OCI-LY7 (cell line): ENCODE results near the gene ZNF679. TPM values are rescaled to one million over a fixed set of nuclear protein-coding genes. Genes with fewer than 3 reads are reported as not detected.
"Not testable (repeated sequence)": the region's sequence is repeated elsewhere in the genome, so short reads cannot be mapped to it uniquely, and the experiment has no call there.

Experiments used
- BruUV-seq: library from RNA; stranded (reverse); fragments of 400-500 nt; replicated peaks from 2 replicates; lab custom pipeline; 2021; lab: Mats Ljungman, UMichigan
- CTCF ChIA-PET: fragments of 300-600 bp; sonication (Branson Sonifier 250); formaldehyde crosslinking; loops from one replicate; lab custom pipeline; 2022; ENCODE audit warnings: antibody characterized with exemption; ENCODE audit not compliant: unreplicated experiment; lab: Charles Lee
- POLR2A ChIA-PET: fragments of 300-600 bp; sonication (Branson Sonifier 250); formaldehyde crosslinking; loops from one replicate; lab custom pipeline; 2022; ENCODE audit warnings: antibody characterized with exemption; lab: Charles Lee
- DNase-seq: peaks from one replicate; pipeline ENCODE4 v3.0.0-alpha.2; 2015; ENCODE audit warnings: low spot score
- H2AFZ ChIP-seq: fragments of 200-600 bp; sonication (generic), shearing (Covaris generic); 2 replicates; pipeline ENCODE4 v1.6.1; 2014; ENCODE audit warnings: mild to moderate bottlenecking, antibody characterized with exemption, low read length, moderate library complexity
- H3K27ac ChIP-seq: fragments of 200-600 bp; sonication (generic); 2 replicates; pipeline ENCODE4 v1.5.1; 2014; ENCODE audit warnings: mixed run types, low read depth, mild to moderate bottlenecking, moderate library complexity, low read length, inconsistent platforms; ENCODE audit not compliant: poor library complexity, severe bottlenecking
- H3K36me3 ChIP-seq: fragments of 200-600 bp; sonication (generic); 2 replicates; pipeline ENCODE4 v1.6.1; 2014; ENCODE audit warnings: mild to moderate bottlenecking, antibody characterized with exemption, low read length, moderate library complexity, mixed read lengths; ENCODE audit not compliant: insufficient read depth
- H3K4me1 ChIP-seq: fragments of 200-600 bp; sonication (generic); 2 replicates; pipeline ENCODE4 v1.5.1; 2014; ENCODE audit warnings: mild to moderate bottlenecking, low read length; ENCODE audit not compliant: insufficient read depth, poor library complexity, severe bottlenecking
- H3K4me2 ChIP-seq: fragments of 200-600 bp; sonication (generic); 2 replicates; pipeline ENCODE4 v1.6.1; 2014; ENCODE audit warnings: mild to moderate bottlenecking, low read length
- H3K4me3 ChIP-seq: fragments of 200-600 bp; sonication (generic); 2 replicates; pipeline ENCODE4 v1.5.1; 2014; ENCODE audit warnings: mild to moderate bottlenecking, low read depth, low read length; ENCODE audit not compliant: poor library complexity, severe bottlenecking
- H3K79me2 ChIP-seq: fragments of 200-600 bp; sonication (generic); 2 replicates; pipeline ENCODE4 v1.6.1; 2016; ENCODE audit warnings: low read depth, mild to moderate bottlenecking, low read length, moderate library complexity, mixed read lengths; ENCODE audit not compliant: insufficient read depth
- H3K9me2 ChIP-seq: fragments of 200-600 bp; sonication (generic); 2 replicates; pipeline ENCODE4 v1.6.1; 2016; ENCODE audit warnings: mild to moderate bottlenecking, low read length, mixed read lengths; ENCODE audit not compliant: insufficient read depth
- H3K9me3 ChIP-seq: fragments of 200-600 bp; sonication (generic); 2 replicates; pipeline ENCODE4 v1.6.1; 2014; ENCODE audit warnings: mild to moderate bottlenecking, mixed run types, low read length, mixed read lengths
- H4K20me1 ChIP-seq: fragments of 200-600 bp; sonication (generic); 2 replicates; pipeline ENCODE4 v1.6.1; 2014; ENCODE audit warnings: mild to moderate bottlenecking, antibody characterized with exemption, low read length, moderate library complexity, mixed read lengths; ENCODE audit not compliant: insufficient read depth
- EZH2phosphoT487 ChIP-seq: fragments of 200-600 bp; sonication (generic); IDR thresholded peaks from 2 replicates; pipeline ENCODE4 v1.6.1; 2018; ENCODE audit warnings: low read depth, borderline replicate concordance, mild to moderate bottlenecking, mixed run types, antibody characterized with exemption, low read length, moderate library complexity, mixed read lengths
- intact Hi-C: fragments of 100-400 bp; cut with micrococcal nuclease; formaldehyde crosslinking; loops from one replicate; pipeline ENCODE4 v1.10.0; 2022; ENCODE audit not compliant: unreplicated experiment
- total RNA-seq, 2 experiments: library from RNA; depleted of rRNA in 1 of 2; stranded (reverse); fragments of >200 nt in 1 of 2; shearing (Covaris generic) in 1 of 2; gene quantifications; 2 replicates each; pipeline ENCODE4 v1.2.3, GENCODE V29; 2014 to 2022
- TF ChIP-seq, protein P1 (sequence below): fragments of 200-600 bp; sonication (generic); conservative IDR thresholded peaks from 2 replicates; pipeline ENCODE4 v1.5.1; 2014; ENCODE audit warnings: mild to moderate bottlenecking, antibody characterized with exemption, low read length, moderate library complexity, mixed read lengths

ZNF679 gene
- total RNA-seq, 2 experiments from 2014 or later: not detected

DNA sequence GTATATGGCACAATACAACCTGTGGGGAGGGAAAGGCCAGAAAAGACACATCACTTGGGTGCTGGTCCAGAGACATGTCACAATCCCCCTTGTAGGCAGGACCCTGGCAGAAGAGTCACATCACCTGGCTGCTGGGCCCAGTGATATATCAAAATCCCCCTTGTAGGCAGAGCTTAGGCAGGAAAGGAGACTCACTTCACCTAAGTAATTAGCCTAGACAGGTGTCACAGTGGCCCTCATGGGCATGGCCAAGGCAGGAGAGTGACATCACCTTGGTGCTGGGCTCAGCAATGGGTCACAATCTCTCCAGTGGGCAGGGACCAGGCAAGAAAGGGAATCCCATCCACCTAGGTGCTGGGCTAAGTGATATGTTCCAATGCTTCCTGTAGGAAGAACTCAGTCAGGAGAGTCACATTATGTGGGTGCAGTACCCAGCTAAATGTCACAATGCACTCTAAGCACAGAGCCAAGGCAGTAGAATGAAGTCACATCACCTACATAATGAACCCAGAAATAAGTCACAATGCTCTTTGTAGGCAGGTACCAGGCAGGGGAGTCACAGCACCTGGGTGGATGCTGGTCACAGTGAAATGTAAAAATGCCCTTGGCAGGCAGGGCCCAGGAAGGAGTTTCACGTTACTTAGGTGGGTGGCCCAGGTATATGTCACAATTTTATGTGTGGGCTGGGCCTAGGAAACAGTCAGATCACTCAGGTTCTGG lies 66.6 kb downstream of the ZNF679 start:
- Histone ChIP-seq H3K79me2 (no peaks in the 10 kb centered on the region), H3K27ac (no peak overlapping the region), H3K4me3 (no peak overlapping the region), H4K20me1 (no peaks in the 10 kb centered on the region), H2AFZ (no peak overlapping the region), H3K36me3 (no peaks in the 10 kb centered on the region), H3K9me3 (no peaks in the 10 kb centered on the region), H3K4me1 (no peaks in the 10 kb centered on the region), H3K9me2 (no peaks in the 10 kb centered on the region), H3K4me2 (no peak overlapping the region)
- DNase-seq: no peak
- BruUV-seq: no TSS peak
- TF ChIP-seq, protein P1, sequence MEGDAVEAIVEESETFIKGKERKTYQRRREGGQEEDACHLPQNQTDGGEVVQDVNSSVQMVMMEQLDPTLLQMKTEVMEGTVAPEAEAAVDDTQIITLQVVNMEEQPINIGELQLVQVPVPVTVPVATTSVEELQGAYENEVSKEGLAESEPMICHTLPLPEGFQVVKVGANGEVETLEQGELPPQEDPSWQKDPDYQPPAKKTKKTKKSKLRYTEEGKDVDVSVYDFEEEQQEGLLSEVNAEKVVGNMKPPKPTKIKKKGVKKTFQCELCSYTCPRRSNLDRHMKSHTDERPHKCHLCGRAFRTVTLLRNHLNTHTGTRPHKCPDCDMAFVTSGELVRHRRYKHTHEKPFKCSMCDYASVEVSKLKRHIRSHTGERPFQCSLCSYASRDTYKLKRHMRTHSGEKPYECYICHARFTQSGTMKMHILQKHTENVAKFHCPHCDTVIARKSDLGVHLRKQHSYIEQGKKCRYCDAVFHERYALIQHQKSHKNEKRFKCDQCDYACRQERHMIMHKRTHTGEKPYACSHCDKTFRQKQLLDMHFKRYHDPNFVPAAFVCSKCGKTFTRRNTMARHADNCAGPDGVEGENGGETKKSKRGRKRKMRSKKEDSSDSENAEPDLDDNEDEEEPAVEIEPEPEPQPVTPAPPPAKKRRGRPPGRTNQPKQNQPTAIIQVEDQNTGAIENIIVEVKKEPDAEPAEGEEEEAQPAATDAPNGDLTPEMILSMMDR: no peak
- no peak for TF ChIP-seq EZH2phosphoT487
- intact Hi-C loops: no loop called here
- ChIA-PET CTCF (no interaction called here), POLR2A (no interaction called here)

DNA sequence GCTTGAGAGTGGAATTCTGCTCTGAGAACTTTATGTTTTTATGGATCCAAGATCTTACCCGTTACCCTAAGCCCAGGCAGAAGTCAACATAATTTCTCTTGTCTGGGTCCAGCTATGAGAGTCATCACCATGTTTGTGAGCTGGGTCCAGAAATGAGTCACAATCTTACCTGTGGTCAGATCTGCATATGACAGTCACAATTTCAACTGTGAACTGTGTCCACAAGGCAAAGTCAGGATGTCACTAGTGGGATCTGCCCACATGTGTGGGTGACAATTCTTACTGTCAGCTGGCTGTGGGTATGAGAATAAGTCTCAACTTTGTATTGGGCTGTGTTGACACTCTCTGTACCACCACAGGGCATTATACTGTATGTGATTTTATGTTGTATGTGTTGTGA lies 69.1 kb downstream of the ZNF679 start:
- H3K79me2 ChIP-seq, H4K20me1 ChIP-seq, intact Hi-C loops, H3K27ac ChIP-seq, H2AFZ ChIP-seq, DNase-seq, H3K36me3 ChIP-seq, H3K4me3 ChIP-seq, H3K9me2 ChIP-seq, CTCF ChIA-PET, POLR2A ChIA-PET, BruUV-seq, H3K4me1 ChIP-seq, H3K4me2 ChIP-seq, H3K9me3 ChIP-seq: not testable (repeated sequence)

DNA sequence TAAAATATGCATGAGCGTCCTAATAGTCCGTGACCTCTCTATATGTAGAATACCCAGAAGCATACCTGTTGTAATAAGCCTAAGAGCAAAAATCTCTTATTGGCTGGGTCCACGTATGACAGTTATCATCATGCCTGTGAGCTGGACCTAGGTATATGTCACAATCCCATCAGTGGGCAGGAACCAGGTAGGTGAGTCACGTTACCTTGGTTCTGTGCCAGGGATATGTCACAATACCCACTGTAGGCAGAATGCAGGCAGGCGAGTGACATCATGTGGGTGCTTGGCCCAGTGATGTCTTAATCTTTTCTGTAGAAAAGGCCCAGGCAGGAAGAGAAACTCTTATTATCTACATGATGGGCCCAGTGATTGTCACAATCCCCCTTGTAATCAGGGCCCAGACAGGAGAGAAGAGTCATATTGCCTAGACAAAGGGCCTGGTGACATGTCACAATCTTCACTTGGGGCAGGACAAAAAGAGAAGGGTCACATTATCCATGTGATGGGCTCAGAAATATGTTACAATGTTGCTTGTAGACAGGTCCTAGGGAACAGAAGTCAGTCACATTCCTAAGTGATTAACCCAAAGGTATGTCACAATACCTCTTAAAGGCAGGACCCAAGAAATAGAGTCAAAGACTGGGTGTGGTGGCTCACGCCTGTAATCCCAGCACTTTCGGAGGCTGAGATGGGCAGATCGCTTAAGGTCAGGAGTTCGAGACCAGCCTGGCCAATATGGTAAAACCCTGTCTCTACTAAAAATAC lies 72.5 kb downstream of the ZNF679 start:
- BruUV-seq: no TSS peak
- no peak overlapping the region for H3K4me2 ChIP-seq
- H2AFZ ChIP-seq: no peak overlapping the region
- ChIA-PET POLR2A (interaction anchor here (10.2 kb wide), 1 partner anchor 17 kb away, joined by 115 read pairs; the partner anchor contains the start of gene ZNF736), CTCF (no interaction called here)
- no peak for TF ChIP-seq EZH2phosphoT487
- TF ChIP-seq, protein P1: no peak
- intact Hi-C loops: loop anchor here (10.0 kb wide), 1 partner anchor 64 kb away; no protein-coding TSS in a partner anchor
- no peak overlapping the region for H3K4me3 ChIP-seq
- DNase-seq: no peak
- H3K36me3 ChIP-seq: no peaks in the 10 kb centered on the region
- H3K79me2 ChIP-seq: peaks cover under 1% of the 10 kb centered on the region; the same call in 1 of the 2 replicates
- no peaks in the 10 kb centered on the region for H3K9me3 ChIP-seq
- no peaks in the 10 kb centered on the region for H4K20me1 ChIP-seq
- no peaks in the 10 kb centered on the region for H3K9me2 ChIP-seq
- no peak overlapping the region for H3K27ac ChIP-seq
- peaks cover 17% of the 10 kb centered on the region for H3K4me1 ChIP-seq
